ENCODE data around the gene ZNF256. TPM values are rescaled to one million over a fixed set of nuclear protein-coding genes. Genes with fewer than 3 reads are reported as not detected.
A peak's percentile ranks its signal among the peaks of the same experiment; 100 is the strongest.
"Not testable (repeated sequence)": the region's sequence is repeated elsewhere in the genome, so short reads cannot be mapped to it uniquely, and the experiment has no call there.

Gene ZNF256
- total RNA-seq, 2 experiments from 2014 or later: 6.3 to 6.9 TPM

GRCh38 chr19:57941593-57941992 lies 5.9 kb downstream of the ZNF256 start:
- Mint-ChIP-seq H3K27ac (no peak overlapping the region), H3K4me1 (peaks cover 10% of the 10 kb centered on the region), H3K9me3 (ENCODE audit: low read depth) (peaks cover 66% of the 10 kb centered on the region), H3K36me3 (ENCODE audit: low read depth) (peaks cover 89% of the 10 kb centered on the region), H3K27me3 (no peaks in the 10 kb centered on the region), H3K4me3 (no peak overlapping the region)
- ChIA-PET CTCF (no interaction called here), POLR2A (no interaction called here)
- ATAC-seq (no peak), DNase-seq (no peak)
- intact Hi-C loops (cut with DNase I, micrococcal nuclease): no loop called here

- H3K9me3 Mint-ChIP-seq (ENCODE audit: low read depth): peaks cover 46% of the 10 kb centered on the region
- no peak for ATAC-seq
- peaks cover 9% of the 10 kb centered on the region for H3K4me1 Mint-ChIP-seq
- no peak for DNase-seq
- intact Hi-C loops (cut with DNase I, micrococcal nuclease): loop anchor here in 1 of 2 experiments (1.0 kb wide), 3 partner anchors 12 to 524 kb away; partner anchors contain the start of genes ZNF17, ZNF256 and ZNF419
- H3K27ac Mint-ChIP-seq: no peak overlapping the region
- H3K36me3 Mint-ChIP-seq (ENCODE audit: low read depth): peaks cover 76% of the 10 kb centered on the region
- ChIA-PET POLR2A (no interaction called here), CTCF (interaction anchor here (0.6 to 1.2 kb wide), 2 partner anchors 12 to 661 kb away, joined by 3 to 4 read pairs; partner anchors contain the start of gene ZNF256)
- H3K4me3 Mint-ChIP-seq: peak overlapping the region; percentile 83
- H3K27me3 Mint-ChIP-seq: no peaks in the 10 kb centered on the region
Observed at GRCh38 chr19:57935731-57936130, 11.8 kb downstream of the ZNF256 start.

DNA sequence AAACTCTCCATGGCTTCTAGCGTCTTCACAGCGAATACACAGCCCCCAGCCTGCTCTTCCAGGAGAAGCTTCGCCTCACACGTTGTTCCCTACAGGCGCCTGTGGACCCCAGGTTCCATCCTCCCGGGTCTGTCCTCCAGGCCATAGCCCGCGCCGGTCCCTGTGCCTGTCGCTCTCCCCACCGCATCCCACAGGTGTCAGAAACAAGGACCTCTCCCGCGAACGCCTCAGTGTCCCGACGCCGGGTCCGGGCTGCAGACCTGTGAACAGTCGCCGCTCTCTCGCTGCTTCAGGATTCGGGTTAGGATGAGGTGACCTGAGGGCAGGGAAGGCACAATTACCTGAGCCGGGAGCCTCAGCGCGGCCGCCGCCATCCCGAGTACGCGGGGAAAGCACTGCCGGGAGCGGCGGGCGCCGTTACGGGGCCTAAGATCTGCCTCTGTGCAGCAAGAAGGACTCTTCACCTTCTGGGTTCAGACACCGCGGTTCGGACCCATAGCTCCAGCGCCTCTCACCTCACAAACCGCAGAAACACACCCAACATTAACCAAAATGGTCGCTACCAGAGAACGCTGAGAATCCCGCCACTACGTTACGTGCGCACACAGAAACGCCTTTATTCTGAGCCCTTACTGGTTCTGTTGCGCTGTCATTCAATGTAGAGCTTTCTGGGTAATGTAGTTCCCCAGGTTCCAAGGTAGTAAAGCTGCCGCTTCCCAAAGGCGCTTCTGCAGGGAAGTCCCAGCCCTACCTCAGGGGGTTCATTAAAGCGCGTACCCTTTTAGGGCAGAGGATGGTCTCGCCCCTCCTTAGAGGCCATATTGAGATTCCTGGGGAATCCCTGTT lies 12.5 kb downstream of the ZNF256 start, which contains the start of gene ZNF418:
ZNF418 (minus strand) TSS at position 583 of the 846 bp plus-strand sequence. CDS start 1,580 bp downstream, outside the sequence.
- Mint-ChIP-seq H3K27me3 (no peaks in the 10 kb centered on the region), H3K4me1 (peaks cover 9% of the 10 kb centered on the region), H3K27ac (peak within 1 kb of the TSS; percentile 90), H3K36me3 (ENCODE audit: low read depth) (peaks cover 79% of the 10 kb centered on the region), H3K9me3 (ENCODE audit: low read depth) (peaks cover 48% of the 10 kb centered on the region), H3K4me3 (peak within 1 kb of the TSS; percentile 83)
- DNase-seq (peak; percentile 72), ATAC-seq (peak; percentile 99)
- ChIA-PET CTCF (interaction anchor here (0.6 to 1.2 kb wide), 3 partner anchors 12 to 660 kb away, joined by 3 to 6 read pairs (median 4); partner anchors contain the start of gene ZNF256), POLR2A (no interaction called here)
- intact Hi-C loops (cut with DNase I, micrococcal nuclease): loop anchor here in 1 of 2 experiments (1.0 kb wide), 3 partner anchors 12 to 524 kb away; partner anchors contain the start of genes ZNF17, ZNF256 and ZNF419

DNA sequence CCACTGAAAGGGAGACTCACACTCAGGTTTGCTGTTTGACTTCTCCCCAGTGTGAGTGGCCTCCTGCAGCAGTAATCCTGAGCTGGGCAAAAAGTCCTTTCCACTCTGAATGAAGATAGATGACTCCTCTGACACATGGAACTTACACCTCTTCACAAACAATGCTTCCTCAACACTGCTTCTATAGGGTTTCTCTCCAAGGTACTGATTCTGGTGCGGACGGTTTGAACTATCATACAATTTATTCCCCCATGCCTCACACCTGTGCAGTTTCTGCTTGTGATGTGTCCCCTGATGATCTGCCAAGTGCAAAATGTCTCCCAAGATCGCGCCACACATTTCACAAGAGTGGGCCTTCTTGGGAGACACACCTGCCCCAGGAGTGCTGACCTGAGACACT lies 19.9 kb downstream of the ZNF256 start:
- Mint-ChIP-seq H3K9me3 (ENCODE audit: low read depth) (peaks cover 44% of the 10 kb centered on the region), H3K36me3 (ENCODE audit: low read depth) (peaks cover 57% of the 10 kb centered on the region), H3K27ac (no peak overlapping the region), H3K27me3 (no peaks in the 10 kb centered on the region), H3K4me3 (no peak overlapping the region), H3K4me1 (no peaks in the 10 kb centered on the region)
- intact Hi-C loops (cut with DNase I, micrococcal nuclease): no loop called here
- ChIA-PET CTCF (no interaction called here), POLR2A (no interaction called here)
- ATAC-seq (no peak), DNase-seq (no peak)

DNA sequence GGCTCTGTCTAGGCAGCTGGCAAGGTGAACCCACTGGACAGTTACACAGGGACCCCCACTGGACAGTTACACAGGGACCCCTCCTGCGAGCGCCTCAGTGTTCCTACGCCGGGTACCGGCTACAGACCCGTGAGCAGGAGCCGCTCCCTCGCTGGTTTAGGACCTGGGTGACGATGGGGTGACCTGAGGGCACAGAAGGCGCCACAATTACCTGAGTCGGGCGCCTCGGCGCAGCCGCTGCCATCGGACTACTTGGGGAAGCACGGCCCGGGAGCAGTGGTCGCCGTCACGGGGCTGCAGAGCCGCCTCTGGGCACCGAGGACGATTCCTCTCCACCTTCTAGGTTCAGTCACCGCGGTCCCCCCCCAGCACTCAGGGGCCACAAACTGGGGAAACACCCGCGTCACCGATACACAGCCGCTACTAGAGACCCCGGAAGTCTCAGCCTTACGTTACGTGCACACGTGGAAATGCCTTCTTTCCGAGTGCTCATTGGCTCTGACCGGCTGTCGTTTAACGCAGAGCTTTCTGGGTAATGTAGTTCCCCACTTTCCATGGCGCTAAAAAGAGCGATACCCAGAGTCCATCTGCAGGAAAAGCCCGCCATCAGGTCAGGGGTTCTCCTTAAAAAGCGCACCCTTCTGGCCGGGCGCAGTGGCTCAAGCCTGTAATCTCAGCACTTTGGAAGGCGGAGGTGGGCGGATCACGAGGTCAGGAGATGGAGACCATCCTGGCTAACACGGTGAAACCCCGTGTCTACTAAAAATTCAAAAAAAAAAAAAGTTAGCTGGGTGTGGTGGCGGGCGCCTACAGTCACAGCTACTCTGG lies 31.1 kb downstream of the ZNF256 start, which contains the start of gene ZNF417:
ZNF417 (minus strand) TSS at position 425 of the 828 bp plus-strand sequence; CDS start at position 244, 181 bp downstream.
- Mint-ChIP-seq H3K36me3 (ENCODE audit: low read depth) (peaks cover 67% of the 10 kb centered on the region), H3K4me1 (peaks cover 27% of the 10 kb centered on the region), H3K4me3 (peak within 1 kb of the TSS; percentile 91), H3K27ac (peak within 1 kb of the TSS; percentile 96), H3K9me3 (ENCODE audit: low read depth) (peaks cover 35% of the 10 kb centered on the region)
- intact Hi-C loops (cut with DNase I, micrococcal nuclease): loop anchor here (1.0 to 2.0 kb wide), 18 partner anchors 31 to 565 kb away; partner anchors contain the start of genes ZNF17 (in 2 of the 2), ZNF256 (in 2 of the 2), TRAPPC2B (in 1 of the 2) and ZNF274 (in 1 of the 2)
- ATAC-seq (peak; percentile 99), DNase-seq (peak; percentile 88)
- ChIA-PET CTCF (interaction anchor here (0.7 kb wide), 2 partner anchors 18 to 25 kb away, joined by 3 to 6 read pairs; no protein-coding TSS in a partner anchor), POLR2A (interaction anchor here (0.6 to 1.1 kb wide), 5 partner anchors 20 to 1568 kb away, joined by 3 to 6 read pairs (median 3); partner anchors contain the start of gene ZNF776)
- H3K27me3 Mint-ChIP-seq: not testable (repeated sequence)

DNA sequence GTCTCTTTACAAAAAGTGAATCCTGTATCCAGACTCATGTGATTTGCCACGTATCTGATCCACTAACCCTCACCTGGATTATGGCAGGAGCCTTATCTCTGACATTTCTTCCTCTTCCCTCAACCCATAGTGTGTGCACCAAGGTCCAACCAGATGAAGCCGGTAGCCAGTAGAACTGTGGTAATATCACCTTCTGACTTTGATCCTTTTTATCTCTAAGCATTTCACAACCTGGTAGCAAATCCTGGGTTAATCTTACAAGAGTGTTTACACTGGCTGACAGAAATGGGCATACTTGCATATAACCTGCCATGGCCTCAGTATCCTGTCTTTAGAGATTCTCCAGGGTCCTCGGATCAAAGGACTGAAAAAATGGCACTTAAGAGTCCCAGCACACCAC lies 33.0 kb downstream of the ZNF256 start:
- CTCF ChIA-PET: no interaction called here
- ATAC-seq (no peak), DNase-seq (no peak)
- no peak overlapping the region for H3K27ac Mint-ChIP-seq
- peaks cover 38% of the 10 kb centered on the region for H3K9me3 Mint-ChIP-seq (ENCODE audit: low read depth)
- peaks cover 70% of the 10 kb centered on the region for H3K36me3 Mint-ChIP-seq (ENCODE audit: low read depth)
- peaks cover 27% of the 10 kb centered on the region for H3K4me1 Mint-ChIP-seq
- intact Hi-C loops (cut with DNase I, micrococcal nuclease): no loop called here
- no peak overlapping the region for H3K4me3 Mint-ChIP-seq
- POLR2A ChIA-PET: no interaction called here
- H3K27me3 Mint-ChIP-seq: no peaks in the 10 kb centered on the region

GRCh38 chr19:57907394-57907793 lies 40.1 kb downstream of the ZNF256 start:
- POLR2A ChIA-PET: no interaction called here
- CTCF ChIA-PET: interaction anchor here (0.8 kb wide), 1 partner anchor 11 kb away, joined by 4 read pairs; no protein-coding TSS in a partner anchor
- no peaks in the 10 kb centered on the region for H3K27me3 Mint-ChIP-seq
- H3K9me3 Mint-ChIP-seq (ENCODE audit: low read depth): peaks cover 27% of the 10 kb centered on the region
- no peak for ATAC-seq
- no peak for DNase-seq
- intact Hi-C loops (cut with DNase I, micrococcal nuclease): no loop called here
- peaks cover 64% of the 10 kb centered on the region for H3K36me3 Mint-ChIP-seq (ENCODE audit: low read depth)
- no peak overlapping the region for H3K27ac Mint-ChIP-seq
- H3K4me3 Mint-ChIP-seq: no peak overlapping the region
- peaks cover 13% of the 10 kb centered on the region for H3K4me1 Mint-ChIP-seq

DNA sequence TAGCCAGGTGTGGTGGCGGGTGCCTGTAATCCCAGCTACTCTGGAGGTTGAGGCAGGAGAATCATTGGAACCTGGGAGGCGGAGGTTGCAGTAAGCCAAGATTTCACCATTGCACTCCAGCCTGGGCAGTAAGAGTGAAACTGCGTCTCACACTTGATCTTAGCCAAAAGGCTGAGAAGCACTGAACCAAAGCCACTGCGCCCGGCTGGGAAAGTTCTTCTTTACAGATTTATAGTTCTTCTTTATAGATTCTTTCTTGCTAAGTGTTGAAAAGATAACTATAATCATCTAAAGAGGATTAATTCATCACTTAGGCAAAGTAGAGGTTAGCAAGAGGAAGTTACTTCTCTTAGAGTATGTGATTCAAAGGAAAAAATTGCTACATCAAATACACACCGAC lies 42.2 kb downstream of the ZNF256 start:
- no peak overlapping the region for H3K27ac Mint-ChIP-seq
- CTCF ChIA-PET: no interaction called here

GRCh38 chr19:57903618-57904184 lies 43.8 kb downstream of the ZNF256 start:
- ATAC-seq: no peak
- Mint-ChIP-seq H3K36me3 (ENCODE audit: low read depth) (peaks cover 33% of the 10 kb centered on the region), H3K27ac (peak overlapping the region; percentile 74), H3K4me3 (no peak overlapping the region), H3K4me1 (peaks cover 14% of the 10 kb centered on the region), H3K9me3 (ENCODE audit: low read depth) (peaks cover 15% of the 10 kb centered on the region), H3K27me3 (no peaks in the 10 kb centered on the region)
- ChIA-PET CTCF (interaction anchor here (1.4 kb wide), 1 partner anchor 13 kb away, joined by 3 read pairs; no protein-coding TSS in a partner anchor), POLR2A (no interaction called here)
- no peak for DNase-seq
- intact Hi-C loops (cut with DNase I, micrococcal nuclease): loop anchor here (1.0 to 5.0 kb wide), 3 partner anchors 56 to 801 kb away; no protein-coding TSS in a partner anchor

More for the DNA sequence above, 42.2 kb downstream of the ZNF256 start:
- Mint-ChIP-seq H3K27me3 (no peaks in the 10 kb centered on the region), H3K9me3 (ENCODE audit: low read depth) (peaks cover 16% of the 10 kb centered on the region), H3K4me3 (no peak overlapping the region), H3K36me3 (ENCODE audit: low read depth) (peaks cover 44% of the 10 kb centered on the region), H3K4me1 (peaks cover 13% of the 10 kb centered on the region)
- ATAC-seq (no peak), DNase-seq (no peak)
- intact Hi-C loops (cut with DNase I, micrococcal nuclease): no loop called here
- POLR2A ChIA-PET: no interaction called here

DNA sequence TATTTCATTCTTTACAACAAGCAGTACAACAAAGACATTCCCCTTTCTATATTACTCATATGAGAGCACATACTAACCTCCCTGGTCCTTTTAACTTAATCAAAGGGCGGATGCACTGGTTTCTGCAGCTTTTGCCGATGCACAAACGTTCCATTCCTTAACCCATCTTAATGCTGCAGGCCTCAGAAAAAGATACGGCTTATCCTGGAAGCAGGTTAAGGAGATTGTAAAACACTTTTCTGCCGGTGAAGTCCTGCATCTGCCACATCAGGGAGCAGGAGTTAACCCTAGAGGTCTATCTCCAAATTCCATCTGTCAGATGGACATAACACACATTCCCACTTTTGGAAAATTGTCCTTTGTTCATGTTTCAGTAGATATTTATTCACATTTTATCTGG lies 47.2 kb downstream of the ZNF256 start:
- H3K4me1 Mint-ChIP-seq: peaks cover 12% of the 10 kb centered on the region
- H3K36me3 Mint-ChIP-seq (ENCODE audit: low read depth): peaks cover 8% of the 10 kb centered on the region
- intact Hi-C loops (cut with DNase I, micrococcal nuclease): loop anchor here in 1 of 2 experiments (5.0 kb wide), 1 partner anchor 798 kb away; no protein-coding TSS in a partner anchor
- no peak overlapping the region for H3K4me3 Mint-ChIP-seq
- CTCF ChIA-PET: no interaction called here
- no peak overlapping the region for H3K27ac Mint-ChIP-seq
- ATAC-seq: no peak
- H3K27me3 Mint-ChIP-seq: no peaks in the 10 kb centered on the region
- peaks cover 5% of the 10 kb centered on the region for H3K9me3 Mint-ChIP-seq (ENCODE audit: low read depth)
- POLR2A ChIA-PET: no interaction called here
- no peak for DNase-seq
